GM19397 (cell line): ENCODE data around the gene ST6GAL1.
"Not testable (repeated sequence)": the region's sequence is repeated elsewhere in the genome, so short reads cannot be mapped to it uniquely, and the experiment has no call there.

ENCODE experiments used
- ATAC-seq: cut with Tn5 transposase; IDR thresholded peaks from one replicate; pipeline ENCODE4 v1.9.1; 2021; ENCODE audit warnings: mild to moderate bottlenecking, moderate library complexity; ENCODE audit not compliant: unreplicated experiment

Gene ST6GAL1

DNA sequence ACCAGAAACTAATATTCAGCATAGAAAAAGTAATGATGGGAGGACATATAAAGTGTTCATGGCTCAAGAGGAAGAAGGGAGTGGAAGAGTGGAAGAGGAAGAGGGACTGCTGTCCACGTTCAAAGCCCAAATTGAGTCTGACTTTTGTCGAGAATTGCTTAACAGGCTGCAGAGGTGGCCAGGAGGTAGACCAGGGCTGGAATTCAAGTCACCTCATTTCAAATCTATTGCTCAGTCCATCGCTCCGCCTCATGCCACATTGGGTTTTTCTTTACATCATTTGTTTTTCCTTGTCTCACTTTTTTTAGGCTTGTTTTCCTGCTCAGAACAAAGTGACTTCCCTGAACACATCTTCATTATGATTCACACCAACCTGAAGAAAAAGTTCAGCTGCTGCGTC lies 112.0 kb downstream of the ST6GAL1 start:
- ATAC-seq = no peak

DNA sequence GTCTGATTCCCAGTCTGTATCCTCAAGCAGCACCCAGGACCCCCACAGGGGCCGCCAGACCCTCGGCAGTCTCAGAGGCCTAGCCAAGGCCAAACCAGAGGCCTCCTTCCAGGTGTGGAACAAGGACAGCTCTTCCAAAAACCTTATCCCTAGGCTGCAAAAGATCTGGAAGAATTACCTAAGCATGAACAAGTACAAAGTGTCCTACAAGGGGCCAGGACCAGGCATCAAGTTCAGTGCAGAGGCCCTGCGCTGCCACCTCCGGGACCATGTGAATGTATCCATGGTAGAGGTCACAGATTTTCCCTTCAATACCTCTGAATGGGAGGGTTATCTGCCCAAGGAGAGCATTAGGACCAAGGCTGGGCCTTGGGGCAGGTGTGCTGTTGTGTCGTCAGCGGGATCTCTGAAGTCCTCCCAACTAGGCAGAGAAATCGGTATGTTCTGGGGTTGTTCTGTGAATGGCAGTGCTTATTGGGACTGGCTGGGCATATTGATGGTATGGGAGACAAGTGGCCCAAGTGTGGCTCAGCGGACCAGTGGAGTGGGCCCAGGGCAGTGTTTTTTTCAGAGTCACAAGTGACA lies 112.6 kb downstream of the ST6GAL1 start:
- ATAC-seq = no peak

DNA sequence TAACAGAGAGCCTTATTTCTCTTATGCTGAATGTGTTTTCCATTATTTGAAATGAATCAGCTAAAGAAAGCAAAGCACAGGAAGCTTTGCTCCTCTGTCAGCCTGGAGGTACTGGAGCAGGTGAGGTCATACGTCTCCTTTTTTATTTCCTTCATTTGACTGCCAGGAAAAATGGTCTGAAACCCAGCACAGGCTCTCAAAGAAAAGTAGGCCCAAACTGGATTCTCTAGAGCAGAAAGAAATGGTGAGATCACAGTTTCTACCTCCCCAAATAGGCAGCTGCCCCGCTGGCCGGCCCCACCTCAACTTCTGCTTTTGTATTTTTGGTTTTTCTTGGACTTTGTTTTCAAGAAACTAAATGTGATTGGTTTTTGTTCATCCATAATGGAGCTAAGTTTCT lies 113.9 kb downstream of the ST6GAL1 start:
- peak; percentile 42 for ATAC-seq

DNA sequence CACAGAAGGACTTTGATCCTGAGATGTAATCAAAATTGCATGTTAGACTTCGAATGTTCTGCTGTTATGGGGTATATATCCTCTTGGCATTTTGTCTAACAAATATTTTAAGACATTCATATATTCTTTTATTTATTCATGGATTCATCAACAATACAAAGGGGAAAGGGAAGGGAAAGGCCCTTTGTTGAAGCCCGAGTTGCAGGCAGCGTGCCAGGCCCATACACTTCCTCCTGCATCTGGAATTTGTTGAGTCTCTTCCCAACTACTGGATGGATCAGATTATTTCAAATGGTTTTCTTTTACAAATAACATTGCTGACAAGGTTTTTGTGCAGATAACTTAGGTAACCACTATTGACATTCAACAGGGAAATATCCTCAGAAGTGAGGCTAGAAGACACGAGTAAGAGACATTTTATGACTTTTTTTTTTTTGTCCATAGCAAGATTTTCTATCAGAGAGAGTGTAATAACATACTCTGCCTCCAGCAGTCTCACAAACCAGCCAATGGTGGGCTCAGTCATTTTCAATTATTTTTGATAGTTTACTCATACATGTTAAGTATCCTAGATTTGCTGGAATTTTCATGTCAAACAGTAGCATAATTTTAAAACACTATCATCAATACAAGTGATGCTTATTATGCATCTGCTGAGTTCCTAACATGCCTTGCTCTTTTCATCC lies 114.7 kb downstream of the ST6GAL1 start:
- no peak for ATAC-seq

DNA sequence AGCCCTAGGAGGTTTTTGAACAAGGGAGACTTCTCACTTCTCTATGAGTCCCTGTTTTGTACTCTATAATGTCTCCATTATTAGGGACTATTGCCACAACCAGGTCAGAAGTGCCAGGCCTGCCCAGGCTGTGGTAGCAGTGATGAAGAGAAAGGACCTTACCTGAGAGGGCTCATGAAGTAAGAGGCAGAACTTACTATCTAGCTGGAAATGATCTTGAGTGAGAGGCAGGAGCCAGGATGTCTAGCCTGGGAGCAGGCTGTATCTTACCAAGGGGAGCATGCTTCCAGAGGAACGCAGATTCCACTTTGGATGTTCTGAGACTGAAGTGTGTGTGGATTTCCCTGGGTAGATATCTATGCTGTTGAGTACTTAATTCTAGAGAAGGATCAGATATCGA lies 115.7 kb downstream of the ST6GAL1 start:
- no peak for ATAC-seq

DNA sequence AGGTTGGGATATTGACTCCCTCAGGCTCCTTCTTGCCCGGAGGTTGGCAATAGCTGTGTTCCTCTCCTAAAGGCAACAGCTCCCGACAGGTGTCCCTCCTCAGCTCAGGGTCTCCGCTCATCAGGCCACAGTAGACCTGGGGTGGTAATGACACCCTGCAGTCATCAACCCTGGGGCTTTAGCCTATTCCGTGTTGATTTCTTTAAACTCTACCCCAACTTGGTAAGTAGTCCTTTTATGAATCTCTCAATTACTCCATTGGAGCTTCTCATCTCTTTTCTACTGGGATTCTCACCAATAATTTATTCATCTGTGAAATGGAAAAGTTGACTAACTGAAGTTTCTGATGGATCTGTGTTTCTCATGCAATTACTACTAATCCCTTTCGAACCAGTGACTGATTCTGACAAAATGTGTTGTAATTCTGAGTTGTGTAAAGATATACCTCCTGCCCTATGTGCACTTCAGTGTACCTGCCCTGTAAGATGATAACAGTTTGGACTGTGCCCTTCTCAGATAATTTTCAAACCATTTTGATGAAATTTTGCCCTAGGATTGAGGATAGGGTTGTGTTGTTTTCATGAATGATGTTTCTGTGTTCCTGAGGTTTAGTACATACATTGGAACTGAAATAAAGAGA lies 119.3 kb downstream of the ST6GAL1 start:
- no peak for ATAC-seq

DNA sequence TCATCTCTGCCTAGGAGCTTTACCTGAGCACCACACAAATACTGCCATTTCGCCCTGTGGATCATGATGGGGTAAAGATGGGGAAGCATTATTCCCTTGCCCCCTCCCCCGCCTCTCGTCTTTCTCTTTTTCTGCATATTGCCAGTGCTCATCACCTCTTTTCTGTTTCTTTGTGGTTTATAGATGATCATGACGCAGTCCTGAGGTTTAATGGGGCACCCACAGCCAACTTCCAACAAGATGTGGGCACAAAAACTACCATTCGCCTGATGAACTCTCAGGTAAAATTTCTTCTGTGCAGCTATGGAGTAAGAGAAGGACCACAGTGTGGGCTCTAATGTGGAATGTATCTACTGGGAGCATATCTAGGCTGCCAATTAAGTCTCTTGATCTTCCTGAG lies 120.7 kb downstream of the ST6GAL1 start:
- ATAC-seq = no peak

DNA sequence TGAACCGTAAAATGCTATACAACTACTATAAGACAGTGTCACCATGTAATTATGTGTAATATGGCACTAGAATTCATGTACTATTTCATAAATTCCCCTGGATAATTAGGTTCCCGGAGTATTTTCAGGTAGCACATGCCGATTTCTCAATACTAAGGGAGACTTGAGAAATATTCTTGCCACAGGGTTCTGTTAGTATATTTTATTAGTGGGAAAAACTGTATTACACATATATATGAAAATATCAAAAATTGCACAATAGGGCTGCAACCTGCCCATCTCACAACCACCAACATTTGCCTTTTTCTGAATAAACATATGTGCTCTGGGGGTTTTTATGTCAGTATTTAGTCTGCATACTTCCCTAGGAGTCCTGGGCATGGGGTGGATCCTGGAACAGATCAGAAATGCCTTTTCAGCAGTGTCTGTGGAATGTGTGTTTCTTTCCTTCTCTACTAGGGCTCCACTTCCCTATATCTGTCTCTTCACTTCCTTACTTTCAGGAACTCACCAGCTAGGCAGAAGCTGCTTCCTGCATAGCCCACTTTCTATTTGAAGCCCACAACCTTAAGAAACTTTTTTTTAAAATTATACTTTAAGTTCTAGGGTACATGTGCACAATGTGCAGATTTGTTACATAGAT lies 121.5 kb downstream of the ST6GAL1 start:
- no peak for ATAC-seq

DNA sequence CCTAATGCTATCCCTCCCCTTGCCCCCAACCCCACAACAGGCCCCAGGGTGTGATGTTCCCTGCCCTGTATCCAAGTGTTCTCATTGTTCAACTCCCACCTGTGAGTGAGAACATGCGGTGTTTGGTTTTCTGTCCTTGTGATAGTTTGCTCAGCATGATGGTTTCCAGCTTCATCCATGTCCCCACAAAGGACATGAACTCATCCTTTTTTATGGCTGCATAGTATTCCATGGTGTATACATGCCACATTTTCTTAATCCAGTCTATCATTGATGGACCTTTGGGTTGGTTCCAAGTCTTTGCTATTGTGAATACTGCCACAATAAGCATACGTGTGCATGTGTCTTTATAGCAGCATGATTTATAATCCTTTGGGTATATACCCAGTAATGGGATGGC lies 122.1 kb downstream of the ST6GAL1 start:
- not testable (repeated sequence) for ATAC-seq

DNA sequence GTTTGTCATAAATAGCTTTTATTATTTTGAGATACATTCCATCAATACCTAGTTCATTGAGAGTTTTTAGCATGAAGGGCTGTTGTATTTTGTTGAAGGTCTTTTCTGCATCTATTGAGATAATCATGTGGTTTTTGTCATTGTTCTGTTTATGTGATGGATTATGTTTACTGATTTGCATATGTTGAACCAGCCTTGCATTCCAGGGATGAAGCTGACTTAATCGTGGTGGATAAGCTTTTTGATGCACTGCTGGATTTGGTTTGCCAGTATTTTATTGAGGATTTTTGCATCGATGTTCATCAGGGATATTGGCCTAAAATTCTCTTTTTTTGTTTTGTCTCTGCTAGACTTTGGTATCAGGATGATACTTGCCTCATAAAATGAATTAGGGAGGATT lies 124.1 kb downstream of the ST6GAL1 start:
- ATAC-seq = not testable (repeated sequence)

DNA sequence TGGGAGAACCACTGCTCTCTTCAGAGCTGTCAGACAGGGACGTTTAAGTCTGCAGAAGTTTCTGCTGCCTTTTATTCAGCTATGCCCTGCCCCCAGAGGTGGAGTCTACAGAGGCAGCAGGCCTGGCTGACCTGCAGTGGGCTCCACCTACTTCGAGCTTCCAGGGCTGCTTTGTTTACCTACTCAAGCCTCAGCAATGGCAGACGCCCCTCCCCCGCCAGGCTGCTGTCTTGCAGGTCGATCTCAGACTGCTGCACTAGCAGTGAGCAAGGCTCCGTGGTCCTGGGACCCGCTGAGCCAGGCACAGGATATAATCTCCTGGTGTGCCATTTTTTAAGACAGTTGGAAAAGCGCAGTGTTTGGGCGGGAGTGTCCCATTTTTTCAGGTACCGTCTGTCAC lies 127.5 kb downstream of the ST6GAL1 start:
- ATAC-seq = not testable (repeated sequence)

DNA sequence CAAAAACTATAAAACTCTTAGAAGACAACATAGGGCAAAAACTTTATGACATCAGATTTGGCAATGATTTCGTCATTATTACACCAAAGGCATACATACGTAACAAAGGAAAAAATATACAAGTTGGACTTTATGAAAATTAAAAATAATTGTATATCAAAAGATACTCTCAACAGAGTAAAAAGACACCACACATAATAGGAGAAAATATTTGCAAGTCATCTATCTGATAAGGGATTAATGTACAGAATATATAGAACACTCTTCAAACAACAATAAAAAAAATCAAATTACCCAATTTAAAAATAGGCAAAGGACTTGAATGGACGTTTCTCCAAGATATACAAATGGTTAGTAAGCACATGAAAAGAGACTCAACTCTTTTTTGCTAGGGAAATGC lies 131.4 kb downstream of the ST6GAL1 start:
- no peak for ATAC-seq

DNA sequence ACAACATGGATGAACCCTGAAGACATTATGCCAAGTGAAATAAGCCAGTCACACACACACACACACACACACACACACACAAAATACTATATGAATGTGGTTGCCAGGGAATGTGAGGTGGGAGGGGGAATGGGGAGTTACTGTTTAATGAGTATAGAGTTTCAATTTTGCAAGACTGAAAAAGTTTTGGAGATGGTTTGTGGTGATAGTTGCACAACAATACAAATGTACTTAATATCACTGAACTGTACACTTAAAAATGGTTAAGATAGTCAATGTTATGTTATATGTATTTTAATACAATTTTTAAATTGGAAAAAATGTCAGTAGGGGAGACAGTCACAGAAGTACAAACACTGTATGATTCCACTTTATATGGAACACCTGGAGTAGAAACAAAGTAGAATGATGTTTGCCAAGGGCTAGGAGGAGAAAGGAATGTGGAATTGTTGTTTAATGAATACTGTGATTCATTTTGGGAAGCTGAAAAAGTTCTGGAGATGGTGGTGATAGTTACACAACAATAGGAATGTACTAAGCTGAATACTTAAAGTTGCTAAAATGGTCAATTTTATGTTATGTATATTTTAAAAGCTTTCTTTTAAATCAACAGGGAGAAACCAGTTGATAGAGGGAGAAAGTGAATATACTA lies 132.3 kb downstream of the ST6GAL1 start:
- no peak for ATAC-seq

DNA sequence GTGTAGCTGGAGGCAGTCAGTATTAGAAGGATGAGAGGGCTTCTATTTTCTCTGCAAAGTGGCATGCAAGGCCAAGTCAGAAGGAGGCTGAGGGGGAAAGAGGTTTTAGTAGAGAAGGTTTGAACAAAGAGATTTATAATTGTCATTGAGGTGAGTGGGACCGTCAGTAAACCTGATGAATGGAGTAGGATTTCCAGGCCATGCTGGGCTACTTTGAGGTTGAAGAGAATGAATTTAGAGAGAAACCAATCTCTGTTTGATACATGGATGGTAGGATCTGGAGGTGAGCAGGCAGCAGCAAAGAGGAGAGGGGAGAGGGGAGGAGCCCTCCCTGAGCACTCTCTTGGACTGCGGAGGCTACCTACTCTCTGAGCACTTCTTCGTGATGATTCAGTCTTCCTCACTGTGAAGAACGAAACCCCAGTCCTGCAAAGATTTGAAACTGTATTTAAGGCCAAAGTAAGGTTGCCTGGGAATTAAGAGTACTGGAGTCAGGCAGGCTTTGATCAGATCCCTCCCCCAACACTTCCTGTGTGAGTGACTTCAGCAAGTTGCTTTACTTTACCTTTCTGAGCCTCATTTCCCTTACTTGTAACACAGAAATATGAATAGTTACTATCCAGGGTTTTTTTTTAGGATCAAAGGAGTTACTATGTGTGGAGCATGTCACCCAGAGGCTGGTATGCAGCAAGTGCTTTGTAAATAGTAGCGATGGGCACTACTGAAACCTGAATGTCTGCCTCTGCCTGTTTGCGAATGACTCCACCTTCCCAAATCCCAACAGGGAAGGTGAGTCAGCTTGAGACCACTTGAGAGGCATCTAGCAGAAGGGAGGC lies 133.2 kb downstream of the ST6GAL1 start:
- ATAC-seq = no peak

DNA sequence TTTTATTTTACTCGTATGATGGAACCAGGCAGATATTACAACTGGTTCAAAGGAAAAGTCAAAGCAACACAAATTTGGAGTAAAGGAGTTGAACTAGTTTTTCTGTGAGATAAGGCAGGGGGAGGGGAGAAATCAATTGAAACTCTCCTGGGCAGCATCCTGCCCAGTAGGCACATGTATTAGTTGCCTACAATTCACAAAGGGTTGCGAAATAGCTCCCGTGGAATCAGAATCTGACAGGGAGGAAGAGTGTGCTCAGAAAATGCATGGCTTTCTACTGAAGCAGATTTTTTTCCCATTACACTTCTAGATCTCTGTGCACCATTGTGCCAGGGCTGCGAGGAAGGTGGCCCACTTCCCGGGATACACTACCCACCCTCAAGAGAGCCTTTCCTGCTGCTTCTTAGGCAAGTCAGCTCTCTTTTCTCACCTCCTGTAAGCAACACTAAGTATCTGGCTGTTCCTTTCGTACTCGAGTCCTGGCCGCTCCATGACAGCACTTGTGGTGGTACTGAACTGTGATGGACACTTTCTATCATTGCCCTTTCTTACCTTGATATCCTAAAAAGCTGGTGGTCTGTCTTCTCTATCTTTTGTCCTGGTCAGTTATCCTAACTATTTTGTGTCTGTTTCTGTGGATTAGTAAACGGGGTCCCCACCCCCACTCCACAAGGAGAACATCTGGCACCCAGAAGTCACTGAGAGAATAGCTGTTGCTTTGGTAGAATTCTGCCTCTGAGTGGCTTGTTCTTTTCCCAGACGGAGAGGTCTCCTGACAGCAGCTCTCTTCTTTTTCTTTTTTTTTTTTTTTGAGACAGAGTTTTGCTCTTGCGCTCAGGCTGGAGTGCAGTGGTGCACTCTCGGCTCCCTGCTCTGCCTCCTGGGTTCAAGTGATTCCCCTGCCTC lies 134.1 kb downstream of the ST6GAL1 start:
- ATAC-seq = peak; percentile 6

DNA sequence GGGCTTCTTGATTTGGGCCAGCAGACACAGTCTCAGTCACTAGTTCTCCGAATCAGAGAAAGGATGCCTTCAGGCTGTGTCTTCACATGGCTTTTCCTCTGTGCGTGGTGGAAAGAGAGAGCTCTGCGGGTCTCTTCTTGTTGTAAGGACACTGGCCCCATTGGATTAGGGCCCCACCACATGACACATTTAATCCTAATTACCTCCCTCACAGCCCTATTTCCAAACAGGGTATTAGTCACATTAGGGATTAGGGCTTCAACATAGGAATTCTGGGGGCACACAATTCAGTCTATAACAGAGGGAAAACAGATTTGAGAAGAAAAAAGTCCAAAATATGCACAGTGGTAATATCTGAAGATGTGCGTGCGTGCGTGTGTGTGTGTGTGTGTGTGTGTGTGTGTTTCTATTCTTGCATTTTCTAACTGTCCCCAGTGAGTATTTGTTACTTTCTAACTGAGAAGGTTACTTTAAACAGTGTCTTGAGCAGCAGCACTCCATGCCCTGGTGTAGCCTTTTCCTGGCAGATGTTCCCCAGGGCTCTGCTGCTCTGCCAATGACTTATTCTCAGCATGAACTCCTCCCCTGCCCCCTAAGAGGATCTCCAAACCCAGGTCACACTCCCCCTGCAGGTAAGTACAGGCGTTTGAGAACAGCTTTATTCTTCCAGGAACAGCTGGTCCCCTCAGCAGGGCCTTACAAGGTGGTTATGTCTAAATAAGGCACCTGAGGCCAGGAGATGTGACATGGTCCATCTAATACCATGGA lies 136.1 kb downstream of the ST6GAL1 start:
- ATAC-seq = no peak

DNA sequence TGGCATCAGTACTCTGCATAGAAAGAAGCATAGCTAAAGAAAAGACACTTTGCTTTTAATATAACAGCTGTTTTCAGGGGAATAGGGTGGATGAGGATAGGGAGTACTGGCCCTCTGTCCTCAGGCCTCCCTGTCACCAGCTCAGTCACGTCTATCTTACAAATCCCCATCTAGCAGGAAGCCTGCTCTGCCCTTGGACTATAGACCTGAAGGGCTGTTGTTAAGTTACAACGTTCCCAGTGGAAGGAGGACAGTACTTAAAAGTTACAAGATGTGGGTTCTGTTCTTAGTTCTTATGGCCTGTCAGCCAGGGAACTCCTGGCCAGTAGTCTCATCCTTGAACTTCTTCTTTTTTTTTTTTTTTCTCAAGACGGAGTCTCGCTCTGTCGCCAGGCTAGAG lies 138.5 kb downstream of the ST6GAL1 start:
- ATAC-seq = no peak

DNA sequence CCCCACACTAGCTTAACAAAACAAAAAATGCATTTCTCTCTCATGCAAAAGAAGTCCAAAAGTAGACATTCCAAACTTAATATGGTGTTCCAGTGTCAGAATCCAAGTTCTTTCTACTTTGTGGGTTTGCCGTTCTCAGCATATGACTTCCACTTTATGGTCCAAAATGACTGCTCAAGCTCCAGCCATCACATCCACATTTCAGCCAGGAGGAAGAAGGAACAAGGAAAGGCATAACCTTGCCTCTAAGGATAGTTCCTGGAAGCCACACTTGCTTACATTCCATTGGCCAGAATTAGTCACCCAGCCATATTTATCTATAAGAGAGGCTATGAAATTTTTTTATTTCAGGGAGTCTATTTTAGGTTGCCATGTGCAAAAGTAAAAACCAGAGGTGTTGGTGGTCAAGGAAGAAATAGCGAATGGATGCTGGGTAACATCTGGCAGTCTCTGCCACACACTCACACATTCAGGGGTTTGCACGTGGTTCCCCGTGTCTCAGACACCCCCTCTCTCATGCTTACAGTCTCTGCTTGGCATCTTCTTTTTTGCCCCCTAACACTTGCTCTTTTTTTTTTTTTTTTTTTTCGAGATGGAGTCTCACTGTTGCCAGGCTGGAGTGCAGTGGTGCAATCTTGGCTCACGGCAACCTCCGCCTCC lies 139.7 kb downstream of the ST6GAL1 start:
- no peak for ATAC-seq
